ENCODE measurements around the gene NOS2. TPM values are rescaled to one million over a fixed set of nuclear protein-coding genes. Genes with fewer than 3 reads are reported as not detected.

NOS2 gene
- total and polyA plus RNA-seq, 10 donors = 0.02 to 0.69 (median 0.13) TPM; not detected in 1

DNA sequence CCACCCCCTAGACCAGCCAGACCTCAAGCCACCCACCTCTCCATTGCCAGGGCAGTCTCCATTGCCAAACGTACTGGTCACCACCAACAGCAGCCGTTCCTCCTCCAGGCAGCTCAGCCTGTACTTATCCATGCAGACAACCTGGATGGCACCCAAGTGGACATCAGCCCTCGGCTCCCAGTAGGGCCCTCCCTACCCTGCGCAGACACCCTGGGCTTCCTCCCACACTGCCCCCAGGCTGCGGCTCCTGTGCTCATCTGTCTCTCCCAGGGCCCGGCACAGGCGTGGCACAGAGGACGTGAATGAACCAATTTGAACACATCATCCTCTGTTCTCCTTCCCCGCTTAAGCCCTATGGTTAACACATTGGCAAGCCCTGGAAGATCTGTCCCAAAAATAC, 29.5 kb downstream of the NOS2 start:
- no peak overlapping the region for H3K27ac ChIP-seq
- no peaks in the 10 kb centered on the region for H3K36me3 ChIP-seq
- no peaks in the 10 kb centered on the region for H3K9me3 ChIP-seq
- no peak for TF ChIP-seq POLR2A (IDR thresholded peaks at IDR 0.05)
- TF ChIP-seq, protein P1, sequence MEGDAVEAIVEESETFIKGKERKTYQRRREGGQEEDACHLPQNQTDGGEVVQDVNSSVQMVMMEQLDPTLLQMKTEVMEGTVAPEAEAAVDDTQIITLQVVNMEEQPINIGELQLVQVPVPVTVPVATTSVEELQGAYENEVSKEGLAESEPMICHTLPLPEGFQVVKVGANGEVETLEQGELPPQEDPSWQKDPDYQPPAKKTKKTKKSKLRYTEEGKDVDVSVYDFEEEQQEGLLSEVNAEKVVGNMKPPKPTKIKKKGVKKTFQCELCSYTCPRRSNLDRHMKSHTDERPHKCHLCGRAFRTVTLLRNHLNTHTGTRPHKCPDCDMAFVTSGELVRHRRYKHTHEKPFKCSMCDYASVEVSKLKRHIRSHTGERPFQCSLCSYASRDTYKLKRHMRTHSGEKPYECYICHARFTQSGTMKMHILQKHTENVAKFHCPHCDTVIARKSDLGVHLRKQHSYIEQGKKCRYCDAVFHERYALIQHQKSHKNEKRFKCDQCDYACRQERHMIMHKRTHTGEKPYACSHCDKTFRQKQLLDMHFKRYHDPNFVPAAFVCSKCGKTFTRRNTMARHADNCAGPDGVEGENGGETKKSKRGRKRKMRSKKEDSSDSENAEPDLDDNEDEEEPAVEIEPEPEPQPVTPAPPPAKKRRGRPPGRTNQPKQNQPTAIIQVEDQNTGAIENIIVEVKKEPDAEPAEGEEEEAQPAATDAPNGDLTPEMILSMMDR (IDR thresholded peaks at IDR 0.05 in 8 of 11, conservative IDR thresholded peaks at IDR 0.05 in 3 of 11) = no peak
- TF ChIP-seq POLR2AphosphoS5 (IDR thresholded peaks at IDR 0.05) = no peak
- H3K4me3 ChIP-seq = no peak overlapping the region
- no peak for DNase-seq
- H3K4me1 ChIP-seq = no peaks in the 10 kb centered on the region
- intact Hi-C loops (cut with DNase I; ENCODE audit: low total_unique reads) = no loop called here
- H3K27me3 ChIP-seq (replicated peaks in 1 of 7) = no peaks in the 10 kb centered on the region
- 86 to 94% (median 91%) methylated on average over 9 of the region's 9 CpGs for WGBS, 5 donors

DNA sequence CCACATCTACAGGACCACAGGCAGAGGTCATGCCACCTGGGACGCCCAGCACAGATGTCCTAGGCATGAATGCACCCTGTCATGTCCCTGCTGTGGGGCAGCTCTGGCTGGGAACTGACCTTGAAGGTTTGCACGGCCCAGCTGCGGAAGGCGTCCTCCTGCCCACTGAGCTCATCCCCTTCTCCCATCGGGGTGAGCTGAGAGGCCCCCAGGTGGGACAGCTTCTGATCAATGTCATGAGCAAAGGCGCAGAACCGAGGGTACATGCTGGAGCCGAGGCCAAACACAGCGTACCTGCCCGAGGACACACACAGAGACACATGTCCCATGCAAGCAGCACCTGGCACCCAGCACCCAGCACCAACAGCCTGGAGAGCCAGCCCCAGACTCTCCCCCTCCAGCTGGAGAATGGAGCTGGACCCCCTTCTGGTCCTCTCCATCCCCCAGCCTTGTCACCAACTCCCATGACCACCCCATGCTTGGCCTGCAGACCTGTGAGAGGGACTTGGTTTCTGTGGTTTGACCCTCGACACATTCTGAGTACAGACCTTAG, 31.4 kb downstream of the NOS2 start:
- no peaks in the 10 kb centered on the region for H3K27me3 ChIP-seq (replicated peaks in 1 of 7)
- WGBS, 5 donors = 77 to 93% (median 89%) methylated on average over 5 to 11 of the region's 11 CpGs
- DNase-seq = no peak
- no peak overlapping the region for H3K27ac ChIP-seq
- TF ChIP-seq POLR2AphosphoS5 (IDR thresholded peaks at IDR 0.05) = no peak
- no peak for TF ChIP-seq POLR2A (IDR thresholded peaks at IDR 0.05)
- TF ChIP-seq, protein P1 (IDR thresholded peaks at IDR 0.05 in 8 of 11, conservative IDR thresholded peaks at IDR 0.05 in 3 of 11) = no peak
- intact Hi-C loops (cut with DNase I; ENCODE audit: low total_unique reads) = no loop called here
- no peaks in the 10 kb centered on the region for H3K4me1 ChIP-seq
- no peak overlapping the region for H3K4me3 ChIP-seq
- no peaks in the 10 kb centered on the region for H3K9me3 ChIP-seq
- no peaks in the 10 kb centered on the region for H3K36me3 ChIP-seq

DNA sequence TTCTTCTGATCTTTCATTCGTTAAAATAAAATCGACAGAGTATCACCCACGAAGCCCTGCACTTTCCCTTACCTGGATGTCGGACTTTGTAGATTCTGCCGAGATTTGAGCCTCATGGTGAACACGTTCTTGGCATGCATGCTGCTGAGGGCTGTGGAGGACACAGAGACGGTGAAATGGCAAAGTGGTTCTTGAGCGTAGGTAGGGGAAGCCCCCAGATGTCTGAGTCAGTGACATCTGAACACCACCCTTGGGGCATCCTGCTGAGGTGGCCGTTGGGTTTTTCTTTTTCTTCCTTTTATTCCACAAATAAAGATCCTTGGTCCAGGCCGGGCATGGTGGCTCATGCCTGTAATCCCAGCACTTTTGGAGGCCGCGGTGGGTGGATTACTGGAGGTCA, 33.9 kb downstream of the NOS2 start:
- H3K27ac ChIP-seq = no peak overlapping the region
- no peaks in the 10 kb centered on the region for H3K4me1 ChIP-seq
- no peak for DNase-seq
- TF ChIP-seq, protein P1 (IDR thresholded peaks at IDR 0.05 in 8 of 11, conservative IDR thresholded peaks at IDR 0.05 in 3 of 11) = no peak
- TF ChIP-seq POLR2AphosphoS5 (IDR thresholded peaks at IDR 0.05) = no peak
- TF ChIP-seq POLR2A (IDR thresholded peaks at IDR 0.05) = no peak
- WGBS, 5 donors = 81 to 93% (median 88%) methylated on average over 12 of the region's 12 CpGs
- no peaks in the 10 kb centered on the region for H3K9me3 ChIP-seq
- H3K36me3 ChIP-seq = no peaks in the 10 kb centered on the region
- no peaks in the 10 kb centered on the region for H3K27me3 ChIP-seq (replicated peaks in 1 of 7)
- no peak overlapping the region for H3K4me3 ChIP-seq
- intact Hi-C loops (cut with DNase I; ENCODE audit: low total_unique reads) = no loop called here

DNA sequence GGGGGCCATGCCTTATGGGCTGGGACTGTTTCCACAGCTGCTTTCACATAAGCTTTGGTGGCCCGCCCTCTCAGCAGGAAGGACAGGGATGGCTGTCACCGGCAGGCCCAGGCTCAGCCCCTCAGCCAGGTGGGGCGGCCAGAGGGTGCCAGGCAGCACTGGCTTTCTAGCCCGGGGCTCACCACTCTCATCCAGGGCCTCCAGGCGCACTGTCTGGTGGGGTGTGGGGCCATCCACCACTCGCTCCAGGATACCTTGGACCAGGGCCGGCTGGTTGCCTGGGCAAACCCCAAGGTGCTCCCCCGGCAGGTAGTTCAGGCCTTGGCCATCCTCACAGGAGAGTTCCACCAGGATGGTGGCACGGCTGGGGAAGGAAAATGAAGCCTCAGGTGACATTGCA, 35.0 kb downstream of the NOS2 start:
- 60 to 90% (median 87%) methylated on average over 1 to 9 of the region's 9 CpGs for WGBS, 5 donors
- no peak overlapping the region for H3K27ac ChIP-seq
- peaks cover 0 to under 1% (median 0%) of the 10 kb centered on the region in 6 donors for H3K4me1 ChIP-seq
- intact Hi-C loops (cut with DNase I; ENCODE audit: low total_unique reads) = no loop called here
- no peaks in the 10 kb centered on the region for H3K36me3 ChIP-seq
- DNase-seq = no peak
- no peaks in the 10 kb centered on the region for H3K9me3 ChIP-seq
- TF ChIP-seq POLR2A (IDR thresholded peaks at IDR 0.05) (no peak), POLR2AphosphoS5 (IDR thresholded peaks at IDR 0.05) (no peak)
- TF ChIP-seq, protein P1 (IDR thresholded peaks at IDR 0.05 in 8 of 11, conservative IDR thresholded peaks at IDR 0.05 in 3 of 11) = no peak
- peaks cover 0 to 3% (median 0%) of the 10 kb centered on the region in 7 donors for H3K27me3 ChIP-seq (replicated peaks in 1 of 7)
- H3K4me3 ChIP-seq = no peak overlapping the region

Data from spleen (tissue), 11 donors.